LHCN-M2 (cell line): ENCODE results near the gene FBXO15. TPM values are rescaled to one million over a fixed set of nuclear protein-coding genes. Genes with fewer than 3 reads are reported as not detected.

Source experiments
- DNase-seq: peaks from one replicate; pipeline ENCODE4 v3.0.0-alpha.2; 2012; ENCODE audit warnings: low read depth
- total RNA-seq: library from RNA; depleted of rRNA; stranded (reverse); fragments of >200 nt; gene quantifications from 2 replicates; pipeline ENCODE4 v1.2.3, GENCODE V29; 2014

FBXO15 gene
- total RNA-seq, 1 experiment from 2014 or later: 0.29 TPM

GRCh38 chr18:74114116-74114515 is 33.5 kb downstream of the FBXO15 start:
- no peak for DNase-seq

- no peak for DNase-seq
Observed at GRCh38 chr18:74113711-74114110, 33.9 kb downstream of the FBXO15 start.

GRCh38 chr18:74110976-74111375 is 36.7 kb downstream of the FBXO15 start:
- DNase-seq: no peak

GRCh38 chr18:74110149-74110548 is 37.5 kb downstream of the FBXO15 start:
- DNase-seq: no peak

- no peak for DNase-seq
Observed at GRCh38 chr18:74108460-74108859, 39.2 kb downstream of the FBXO15 start.

- no peak for DNase-seq
Observed at GRCh38 chr18:74097803-74098202, 49.8 kb downstream of the FBXO15 start.

GRCh38 chr18:74092922-74093321 is 54.7 kb downstream of the FBXO15 start:
- DNase-seq: no peak

- DNase-seq: no peak
Observed at GRCh38 chr18:74084184-74084855, 63.3 kb downstream of the FBXO15 start.

GRCh38 chr18:74083557-74083952 is 64.1 kb downstream of the FBXO15 start:
- no peak for DNase-seq

GRCh38 chr18:74082742-74083556 is 64.7 kb downstream of the FBXO15 start:
- DNase-seq: no peak

GRCh38 chr18:74081966-74082741 is 65.5 kb downstream of the FBXO15 start:
- peak; percentile 6 for DNase-seq

GRCh38 chr18:74078257-74078656 is 69.4 kb downstream of the FBXO15 start:
- no peak for DNase-seq

- no peak for DNase-seq
Observed at GRCh38 chr18:74074668-74075564, 72.7 kb downstream of the FBXO15 start.

GRCh38 chr18:74073957-74074667 is 73.5 kb downstream of the FBXO15 start:
- no peak for DNase-seq

- DNase-seq: no peak
Observed at GRCh38 chr18:74069178-74070050, 78.2 kb downstream of the FBXO15 start.

- no peak for DNase-seq
Observed at GRCh38 chr18:74068296-74068695, 79.3 kb downstream of the FBXO15 start.

GRCh38 chr18:74066018-74066417 is 81.6 kb downstream of the FBXO15 start:
- DNase-seq: no peak

GRCh38 chr18:74065366-74065765 is 82.3 kb downstream of the FBXO15 start:
- DNase-seq: no peak

- DNase-seq: no peak
Observed at GRCh38 chr18:74064510-74064909, 83.1 kb downstream of the FBXO15 start.

- no peak for DNase-seq
Observed at GRCh38 chr18:74063557-74063956, 84.1 kb downstream of the FBXO15 start.
